WTC11 (cell line): ENCODE measurements around the gene AGER. TPM values are rescaled to one million over a fixed set of nuclear protein-coding genes. Genes with fewer than 3 reads are reported as not detected.

ENCODE experiments used
- ATAC-seq: fragments of 200-7000 bp; cut with Tn5 transposase; 2 replicates; pipeline ENCODE4 v1.10.0; 2021; ENCODE audit warnings: mild to moderate bottlenecking, moderate library complexity
- CTCF ChIA-PET: fragments of 300-600 bp; sonication (Branson Sonifier 250); formaldehyde crosslinking; loops from one replicate; lab custom pipeline; 2021; ENCODE audit warnings: antibody characterized with exemption; lab: Charles Lee
- POLR2A ChIA-PET: fragments of 350-600 bp; sonication (Branson Sonifier 250); formaldehyde crosslinking; loops from one replicate; lab custom pipeline; 2021; ENCODE audit warnings: antibody characterized with exemption; lab: Charles Lee
- DNase-seq: peaks from one replicate; pipeline ENCODE4 v3.0.0; 2021; ENCODE audit warnings: low spot score
- H3K27ac Mint-ChIP-seq: 2 replicates; pipeline ENCODE4 v1.8.0; 2021; ENCODE audit warnings: mixed read lengths
- H3K27me3 Mint-ChIP-seq: 2 replicates; pipeline ENCODE4 v1.8.0; 2021; ENCODE audit warnings: low read depth, mild to moderate bottlenecking, moderate library complexity, mixed read lengths
- H3K36me3 Mint-ChIP-seq: 2 replicates; pipeline ENCODE4 v1.8.0; 2021; ENCODE audit warnings: mixed read lengths
- H3K4me1 Mint-ChIP-seq: 2 replicates; pipeline ENCODE4 v1.8.0; 2022; ENCODE audit warnings: mixed read lengths
- H3K4me3 Mint-ChIP-seq: 2 replicates; pipeline ENCODE4 v1.8.0; 2021; ENCODE audit warnings: mild to moderate bottlenecking, moderate library complexity, mixed read lengths
- H3K9me3 Mint-ChIP-seq: 2 replicates; pipeline ENCODE4 v1.8.0; 2021; ENCODE audit warnings: mixed read lengths
- CREM ChIP-seq: sonication (generic); formaldehyde crosslinking; IDR thresholded peaks from 2 replicates; pipeline ENCODE4 v1.8.1; 2022; ENCODE audit warnings: mild to moderate bottlenecking, missing genetic modification reagents, moderate library complexity
- EMX1 ChIP-seq: fragments of 250-450 bp; sonication (Bioruptor Pico); IDR thresholded peaks from 2 replicates; pipeline ENCODE4 v1.8.0; 2021; ENCODE audit warnings: mild to moderate bottlenecking
- ETV6 ChIP-seq: sonication (generic); formaldehyde crosslinking; IDR thresholded peaks from 2 replicates; pipeline ENCODE4 v1.8.1; 2022; ENCODE audit warnings: mild to moderate bottlenecking, missing genetic modification reagents
- FOXK1 ChIP-seq: sonication (generic); formaldehyde crosslinking; IDR thresholded peaks from 2 replicates; pipeline ENCODE4 v1.8.0; 2022; ENCODE audit warnings: mild to moderate bottlenecking, moderate library complexity, missing genetic modification reagents
- GTF2I ChIP-seq: fragments of 250-450 bp; sonication (Bioruptor Pico); conservative IDR thresholded peaks from 2 replicates; pipeline ENCODE4 v1.4.0; 2021; ENCODE audit warnings: mild to moderate bottlenecking
- JAZF1 ChIP-seq: fragments of 250-450 bp; sonication (Bioruptor Pico); IDR thresholded peaks from 2 replicates; pipeline ENCODE4 v1.9.0; 2021; ENCODE audit warnings: moderate library complexity, mild to moderate bottlenecking, inconsistent platforms
- MYBL2 ChIP-seq: sonication (generic); formaldehyde crosslinking; IDR thresholded peaks from 2 replicates; pipeline ENCODE4 v1.8.1; 2023; ENCODE audit warnings: mild to moderate bottlenecking, moderate library complexity, missing genetic modification reagents
- NFE2L1 ChIP-seq: sonication (generic); formaldehyde crosslinking; IDR thresholded peaks from 2 replicates; pipeline ENCODE4 v1.8.1; 2023; ENCODE audit warnings: missing genetic modification reagents
- NFYB ChIP-seq: sonication (generic); formaldehyde crosslinking; conservative IDR thresholded peaks from 2 replicates; pipeline ENCODE4 v1.8.0; 2022; ENCODE audit warnings: low read depth, missing genetic modification reagents
- SP1 ChIP-seq: sonication (generic); formaldehyde crosslinking; conservative IDR thresholded peaks from 2 replicates; pipeline ENCODE4 v1.8.1; 2022; ENCODE audit warnings: missing genetic modification reagents
- TP53 ChIP-seq: sonication (generic); formaldehyde crosslinking; IDR thresholded peaks from 2 replicates; pipeline ENCODE4 v1.8.1; 2023; ENCODE audit warnings: mild to moderate bottlenecking, missing genetic modification reagents
- ZNF317 ChIP-seq: sonication (generic); formaldehyde crosslinking; IDR thresholded peaks from 2 replicates; pipeline ENCODE4 v1.8.1; 2023; ENCODE audit warnings: low read depth, mild to moderate bottlenecking, moderate library complexity, missing genetic modification reagents, borderline replicate concordance
- total RNA-seq: library from RNA; stranded (reverse); gene quantifications from 3 replicates; pipeline ENCODE4 v1.2.3, GENCODE V29; 2021
- TF ChIP-seq, protein P1 (sequence below): sonication (generic); formaldehyde crosslinking; IDR thresholded peaks from 2 replicates; pipeline ENCODE4 v1.8.1; 2023; ENCODE audit warnings: mild to moderate bottlenecking, missing genetic modification reagents, moderate library complexity
- TF ChIP-seq, protein P2 (sequence below): sonication (generic); formaldehyde crosslinking; IDR thresholded peaks from 2 replicates; pipeline ENCODE4 v1.8.1; 2023; ENCODE audit warnings: mild to moderate bottlenecking, missing genetic modification reagents
- TF ChIP-seq, protein P3 (sequence below): sonication (generic); formaldehyde crosslinking; conservative IDR thresholded peaks from 2 replicates; pipeline ENCODE4 v1.8.1; 2022; ENCODE audit warnings: mild to moderate bottlenecking, missing genetic modification reagents
- TF ChIP-seq, protein P4 (sequence below): sonication (generic); formaldehyde crosslinking; IDR thresholded peaks from 2 replicates; pipeline ENCODE4 v1.8.1; 2022; ENCODE audit warnings: mild to moderate bottlenecking, moderate library complexity, missing genetic modification reagents
- TF ChIP-seq, protein P5 (sequence below): sonication (generic); formaldehyde crosslinking; IDR thresholded peaks from 2 replicates; pipeline ENCODE4 v1.8.1; 2023; ENCODE audit warnings: mild to moderate bottlenecking, missing genetic modification reagents, moderate library complexity
- TF ChIP-seq, protein P6 (sequence below): sonication (generic); formaldehyde crosslinking; IDR thresholded peaks from 2 replicates; pipeline ENCODE4 v1.8.0; 2022; ENCODE audit warnings: mild to moderate bottlenecking, missing genetic modification reagents

Gene AGER
- total RNA-seq, 1 experiment from 2014 or later, result 18.1 TPM

DNA sequence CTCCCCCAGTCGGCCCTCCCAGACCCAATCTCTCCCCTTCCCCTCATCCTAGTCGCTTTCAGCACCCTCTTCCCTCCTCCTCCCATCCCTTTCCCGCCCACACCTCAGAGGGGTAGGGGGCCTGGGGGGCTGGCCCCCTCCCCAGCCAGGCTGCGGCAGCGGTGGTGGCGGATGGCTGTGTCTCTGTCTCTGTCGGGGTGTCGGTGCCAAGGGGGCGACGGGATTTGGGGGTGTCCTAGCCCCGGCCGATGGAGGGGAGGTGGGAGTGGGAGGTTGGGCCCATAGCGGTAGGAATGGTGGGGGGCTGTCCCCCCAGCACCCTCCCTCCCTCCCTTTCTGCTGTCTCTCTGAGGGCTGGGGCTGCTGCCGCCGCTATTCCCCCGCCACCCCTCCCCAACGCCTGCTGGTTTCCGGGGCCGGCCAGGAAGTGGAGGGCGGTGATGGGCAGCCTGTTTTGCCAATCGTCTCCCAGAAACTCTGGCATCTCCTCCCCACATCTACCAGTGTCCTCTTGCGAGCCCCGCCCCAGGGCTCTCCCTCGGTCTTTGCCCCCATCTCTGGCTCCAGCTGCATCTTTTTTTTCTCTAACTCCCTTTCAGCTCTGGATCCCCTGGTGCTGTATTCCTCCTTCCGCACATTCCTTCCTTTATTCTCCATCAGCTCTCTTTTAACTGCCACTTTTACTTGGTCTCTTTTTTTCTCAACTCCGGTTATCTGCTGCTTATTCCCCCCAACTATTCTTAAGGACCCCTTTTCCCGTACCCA lies 8.2 kb downstream of the AGER start, which contains the start of gene AGPAT1:
Gene AGPAT1 (minus strand): TSS at position 374 of the 765 bp plus-strand sequence. CDS start 4,588 bp downstream, outside the sequence.
- CTCF ChIA-PET, result interaction anchor here (0.5 to 2.6 kb wide), 8 partner anchors 9 to 263 kb away, joined by 3 to 30 read pairs (median 4); no protein-coding TSS in a partner anchor
- H3K4me1 Mint-ChIP-seq, result peaks cover 38% of the 10 kb centered on the region
- H3K9me3 Mint-ChIP-seq, result no peaks in the 10 kb centered on the region

DNA sequence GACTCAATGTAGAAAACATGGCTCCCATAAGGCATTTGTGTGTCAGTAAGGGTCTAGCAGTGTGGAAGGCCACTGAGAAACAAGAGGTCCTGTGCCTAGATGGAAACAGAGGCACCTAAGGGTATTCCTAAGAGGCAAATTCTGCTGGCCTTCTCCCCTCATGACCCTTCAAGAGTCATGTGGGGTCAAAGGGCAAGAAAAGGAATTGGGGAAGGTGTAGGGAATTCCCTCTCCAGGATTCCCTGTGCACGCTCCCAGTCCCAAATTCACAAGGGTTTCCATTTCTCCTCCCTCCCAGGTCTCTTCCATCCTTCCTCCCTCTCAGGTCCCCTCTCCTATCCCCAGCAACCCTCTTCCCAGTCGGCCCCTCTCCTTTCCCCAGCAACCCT lies 8.7 kb downstream of the AGER start:
- Mint-ChIP-seq H3K27me3 (no peaks in the 10 kb centered on the region), H3K4me1 (peaks cover 38% of the 10 kb centered on the region), H3K9me3 (no peaks in the 10 kb centered on the region), H3K36me3 (peaks cover 21% of the 10 kb centered on the region), H3K27ac (no peak overlapping the region), H3K4me3 (peak overlapping the region; percentile 82)
- CTCF ChIA-PET, result no interaction called here
- TF ChIP-seq JAZF1 (CRISPR knock-in tag), result no peak
- ATAC-seq (no peak), DNase-seq (no peak)
- POLR2A ChIA-PET, result no interaction called here

More for the DNA sequence above, 8.2 kb downstream of the AGER start, which contains the start of gene AGPAT1:
- no peak for TF ChIP-seq ZNF317
- 0 out of 2 replicates have a peak, but pooled peaks have one; percentile 25 for TF ChIP-seq FOXK1 (CRISPR knock-in tag)
- TF ChIP-seq, protein P1, sequence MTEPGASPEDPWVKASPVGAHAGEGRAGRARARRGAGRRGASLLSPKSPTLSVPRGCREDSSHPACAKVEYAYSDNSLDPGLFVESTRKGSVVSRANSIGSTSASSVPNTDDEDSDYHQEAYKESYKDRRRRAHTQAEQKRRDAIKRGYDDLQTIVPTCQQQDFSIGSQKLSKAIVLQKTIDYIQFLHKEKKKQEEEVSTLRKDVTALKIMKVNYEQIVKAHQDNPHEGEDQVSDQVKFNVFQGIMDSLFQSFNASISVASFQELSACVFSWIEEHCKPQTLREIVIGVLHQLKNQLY, result no peak
- TF ChIP-seq, protein P2, sequence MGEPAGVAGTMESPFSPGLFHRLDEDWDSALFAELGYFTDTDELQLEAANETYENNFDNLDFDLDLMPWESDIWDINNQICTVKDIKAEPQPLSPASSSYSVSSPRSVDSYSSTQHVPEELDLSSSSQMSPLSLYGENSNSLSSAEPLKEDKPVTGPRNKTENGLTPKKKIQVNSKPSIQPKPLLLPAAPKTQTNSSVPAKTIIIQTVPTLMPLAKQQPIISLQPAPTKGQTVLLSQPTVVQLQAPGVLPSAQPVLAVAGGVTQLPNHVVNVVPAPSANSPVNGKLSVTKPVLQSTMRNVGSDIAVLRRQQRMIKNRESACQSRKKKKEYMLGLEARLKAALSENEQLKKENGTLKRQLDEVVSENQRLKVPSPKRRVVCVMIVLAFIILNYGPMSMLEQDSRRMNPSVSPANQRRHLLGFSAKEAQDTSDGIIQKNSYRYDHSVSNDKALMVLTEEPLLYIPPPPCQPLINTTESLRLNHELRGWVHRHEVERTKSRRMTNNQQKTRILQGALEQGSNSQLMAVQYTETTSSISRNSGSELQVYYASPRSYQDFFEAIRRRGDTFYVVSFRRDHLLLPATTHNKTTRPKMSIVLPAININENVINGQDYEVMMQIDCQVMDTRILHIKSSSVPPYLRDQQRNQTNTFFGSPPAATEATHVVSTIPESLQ (CRISPR knock-in tag), result no peak
- TF ChIP-seq, protein P3, sequence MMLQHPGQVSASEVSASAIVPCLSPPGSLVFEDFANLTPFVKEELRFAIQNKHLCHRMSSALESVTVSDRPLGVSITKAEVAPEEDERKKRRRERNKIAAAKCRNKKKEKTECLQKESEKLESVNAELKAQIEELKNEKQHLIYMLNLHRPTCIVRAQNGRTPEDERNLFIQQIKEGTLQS (CRISPR knock-in tag), result no peak
- TF ChIP-seq SP1 (CRISPR knock-in tag), result peak; percentile 76
- peak; percentile 67 for TF ChIP-seq NFYB (CRISPR knock-in tag)
- TF ChIP-seq, protein P4, sequence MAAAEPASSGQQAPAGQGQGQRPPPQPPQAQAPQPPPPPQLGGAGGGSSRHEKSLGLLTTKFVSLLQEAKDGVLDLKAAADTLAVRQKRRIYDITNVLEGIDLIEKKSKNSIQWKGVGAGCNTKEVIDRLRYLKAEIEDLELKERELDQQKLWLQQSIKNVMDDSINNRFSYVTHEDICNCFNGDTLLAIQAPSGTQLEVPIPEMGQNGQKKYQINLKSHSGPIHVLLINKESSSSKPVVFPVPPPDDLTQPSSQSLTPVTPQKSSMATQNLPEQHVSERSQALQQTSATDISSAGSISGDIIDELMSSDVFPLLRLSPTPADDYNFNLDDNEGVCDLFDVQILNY (CRISPR knock-in tag), result peak; percentile 57; the same call in 1 of the 2 replicates
- 0 out of 2 replicates have a peak, but pooled peaks have one; percentile 42 for TF ChIP-seq CREM (CRISPR knock-in tag)
- no peak for TF ChIP-seq MYBL2
- no peak for TF ChIP-seq GTF2I (CRISPR knock-in tag)
- no peak for TF ChIP-seq NFE2L1 (CRISPR knock-in tag)
- no peak for TF ChIP-seq TP53
- no peak for TF ChIP-seq ETV6 (CRISPR knock-in tag)
- no peak for TF ChIP-seq EMX1
- TF ChIP-seq, protein P5, sequence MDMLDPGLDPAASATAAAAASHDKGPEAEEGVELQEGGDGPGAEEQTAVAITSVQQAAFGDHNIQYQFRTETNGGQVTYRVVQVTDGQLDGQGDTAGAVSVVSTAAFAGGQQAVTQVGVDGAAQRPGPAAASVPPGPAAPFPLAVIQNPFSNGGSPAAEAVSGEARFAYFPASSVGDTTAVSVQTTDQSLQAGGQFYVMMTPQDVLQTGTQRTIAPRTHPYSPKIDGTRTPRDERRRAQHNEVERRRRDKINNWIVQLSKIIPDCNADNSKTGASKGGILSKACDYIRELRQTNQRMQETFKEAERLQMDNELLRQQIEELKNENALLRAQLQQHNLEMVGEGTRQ (CRISPR knock-in tag), result no peak
- TF ChIP-seq, protein P6, sequence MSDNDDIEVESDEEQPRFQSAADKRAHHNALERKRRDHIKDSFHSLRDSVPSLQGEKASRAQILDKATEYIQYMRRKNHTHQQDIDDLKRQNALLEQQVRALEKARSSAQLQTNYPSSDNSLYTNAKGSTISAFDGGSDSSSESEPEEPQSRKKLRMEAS (CRISPR knock-in tag), result peak; percentile 17; the same call in 1 of the 2 replicates
- peak; percentile 58 for ATAC-seq
- H3K27me3 Mint-ChIP-seq, result no peaks in the 10 kb centered on the region
- peak; percentile 98 for DNase-seq
- POLR2A ChIA-PET, result interaction anchor here (1.0 to 3.7 kb wide), 3 partner anchors 8 to 57 kb away, joined by 4 to 25 read pairs (median 15); no protein-coding TSS in a partner anchor
- peak within 1 kb of the TSS; percentile 98 for H3K27ac Mint-ChIP-seq
- peak within 1 kb of the TSS; percentile 82 for H3K4me3 Mint-ChIP-seq
- H3K36me3 Mint-ChIP-seq, result peaks cover 21% of the 10 kb centered on the region
